Suppressor macrophage treated with lipopolysaccharide for 4 hours (primary cell): ENCODE measurements around the gene NFIA.

Experiments used
- DNase-seq: peaks from one replicate; pipeline ENCODE4 v3.0.0-alpha.2; 2020

NFIA gene

DNA sequence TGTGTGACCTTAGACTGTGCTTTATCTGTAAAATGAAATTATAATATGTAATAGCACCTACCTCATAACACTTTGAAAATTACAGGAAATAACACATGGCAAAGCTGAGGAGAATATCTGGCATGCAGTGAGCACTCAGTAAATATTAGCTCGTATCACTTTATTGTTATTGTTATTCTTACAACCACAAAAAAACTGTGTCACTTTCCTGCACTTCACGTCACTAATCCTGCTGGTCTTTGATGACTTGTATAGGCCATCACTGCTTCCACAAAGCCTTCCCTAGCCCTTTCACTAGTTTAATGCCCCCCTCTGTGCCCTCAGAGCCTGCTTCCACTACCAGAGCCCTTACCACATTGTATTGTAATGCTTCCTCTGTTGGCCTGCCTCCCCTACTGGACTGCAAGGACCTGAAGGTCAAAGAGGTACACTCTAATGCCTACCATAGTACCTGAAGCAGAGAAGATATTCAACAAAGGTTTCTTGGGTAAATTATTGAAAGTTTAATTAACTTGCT is 231.6 kb downstream of the NFIA start:
- DNase-seq, result no peak

DNA sequence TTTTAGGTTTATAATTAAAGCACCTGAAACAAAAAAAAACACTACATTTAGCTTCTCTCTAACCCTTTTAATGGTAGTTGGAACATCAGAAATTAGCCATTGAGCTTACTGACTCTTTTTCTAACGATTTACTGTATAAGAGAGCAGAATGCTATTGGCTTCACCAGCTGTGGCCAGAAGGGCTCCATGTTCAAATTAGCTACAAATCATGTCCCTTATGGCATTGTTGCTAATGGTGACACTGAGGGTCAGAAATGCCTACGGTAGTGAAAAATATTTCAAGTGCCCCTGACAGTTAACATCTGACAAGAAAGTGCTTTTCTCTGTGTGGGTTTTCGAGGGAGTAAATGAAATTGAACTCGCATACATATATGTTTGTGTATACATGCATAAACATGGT is 232.7 kb downstream of the NFIA start:
- DNase-seq, result no peak

DNA sequence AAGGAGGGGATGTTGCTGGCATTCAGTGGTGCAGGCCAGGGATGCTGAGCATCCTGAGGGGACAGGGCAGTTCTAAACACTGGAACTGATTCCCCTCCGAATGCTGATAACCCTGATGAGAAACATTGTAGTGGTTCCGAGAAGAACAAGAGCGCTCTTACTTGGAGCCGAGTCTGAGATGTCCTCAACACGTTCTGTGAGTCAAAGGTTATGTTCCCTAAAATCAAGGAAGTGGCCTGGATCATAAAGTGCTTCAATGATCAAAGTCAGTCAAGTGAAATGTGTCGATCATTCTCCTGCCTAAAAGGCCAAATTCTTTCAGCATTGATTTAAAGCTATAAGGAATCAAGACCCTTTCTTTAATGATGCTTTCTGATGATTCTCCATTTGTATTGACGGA is 234.1 kb downstream of the NFIA start:
- DNase-seq, result peak; percentile 13

DNA sequence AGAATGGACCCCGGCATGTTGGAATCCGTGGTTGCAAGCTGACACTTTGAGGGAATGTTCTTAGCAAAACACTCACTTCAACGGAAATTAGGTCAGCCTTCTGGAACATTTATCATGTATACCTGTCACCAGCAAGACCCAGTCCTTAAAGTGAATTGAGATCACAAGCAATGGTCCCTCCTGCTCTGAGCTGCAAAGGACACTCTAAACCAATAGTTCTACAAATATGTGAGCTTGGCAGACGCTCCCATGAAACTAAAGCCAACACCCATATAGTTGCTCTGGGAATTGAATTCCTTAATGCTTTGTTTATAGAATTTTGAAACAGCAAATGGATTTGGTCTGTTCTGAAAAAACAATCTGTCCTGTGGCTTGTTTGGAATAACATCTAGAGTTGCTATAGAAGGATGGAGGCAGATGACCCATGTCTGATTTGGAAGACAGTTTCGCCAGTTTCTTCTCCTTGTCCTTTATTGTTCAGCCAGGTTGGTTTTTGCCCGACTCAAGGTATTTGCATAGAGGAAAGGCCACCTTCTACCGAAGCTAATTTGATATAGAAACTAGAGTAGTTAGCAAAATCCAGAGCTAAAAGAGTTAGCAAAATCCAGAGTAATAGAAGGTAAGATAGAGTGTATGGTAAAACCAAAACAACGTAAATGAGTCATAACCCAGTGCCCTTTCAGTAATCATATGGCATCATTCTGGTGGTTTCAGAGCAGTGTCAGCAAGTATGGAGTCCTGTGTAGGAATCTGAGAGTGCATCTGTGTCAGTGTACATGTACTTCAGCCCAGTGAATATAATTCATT is 236.2 kb downstream of the NFIA start:
- DNase-seq, result peak; percentile 36

DNA sequence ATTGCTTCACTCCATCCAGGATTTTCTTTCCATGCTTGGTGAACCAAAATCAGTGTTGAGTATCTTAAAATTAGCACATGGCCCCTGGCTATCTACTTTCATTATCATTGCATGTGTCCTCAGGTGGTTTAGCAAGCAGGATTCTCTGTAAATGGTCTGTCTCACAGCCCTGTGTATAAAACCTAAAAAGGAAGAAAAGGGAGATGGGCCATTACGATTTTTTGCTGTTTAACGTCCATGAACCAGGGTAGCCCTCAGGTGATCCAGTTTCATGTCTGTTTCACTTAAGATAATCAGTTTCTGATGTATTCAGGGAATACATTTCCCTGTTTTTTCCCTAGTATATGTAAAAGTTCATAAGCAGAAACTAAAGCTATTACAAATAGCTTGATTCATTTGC is 238.2 kb downstream of the NFIA start:
- no peak for DNase-seq

DNA sequence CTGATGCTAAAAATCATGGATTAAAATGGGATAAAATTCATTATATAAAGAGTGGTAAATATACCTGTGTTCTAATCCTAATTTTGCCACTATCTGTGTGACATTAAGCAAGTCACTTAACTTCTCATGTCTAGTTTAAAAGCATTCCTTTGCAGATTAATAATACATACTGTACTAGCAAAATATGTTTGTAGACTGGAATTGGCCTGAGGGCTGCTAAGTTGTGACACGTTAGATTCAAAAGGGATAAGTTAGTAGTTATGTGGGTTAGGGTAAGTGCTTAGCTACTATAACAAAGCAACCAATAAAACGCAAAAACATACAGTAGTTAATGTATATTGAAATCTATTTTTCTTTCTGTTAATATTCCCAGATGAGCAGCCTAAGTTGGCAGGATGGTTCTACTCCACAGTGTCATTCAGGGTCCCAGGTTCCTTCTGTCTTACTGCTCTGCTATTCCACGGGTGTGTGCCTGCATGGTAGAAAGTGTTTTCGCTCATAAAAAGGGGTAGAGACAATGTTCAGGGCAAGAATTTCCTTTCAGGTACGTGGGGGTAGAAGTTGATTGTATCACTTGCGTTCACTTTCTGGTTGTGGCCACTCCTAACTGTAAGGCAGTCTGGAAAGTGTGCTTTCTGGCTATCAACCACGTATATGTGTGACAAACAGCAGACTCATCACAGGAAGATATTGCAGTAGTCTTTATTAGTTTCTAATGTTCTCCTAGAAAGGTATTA is 239.8 kb downstream of the NFIA start:
- no peak for DNase-seq

DNA sequence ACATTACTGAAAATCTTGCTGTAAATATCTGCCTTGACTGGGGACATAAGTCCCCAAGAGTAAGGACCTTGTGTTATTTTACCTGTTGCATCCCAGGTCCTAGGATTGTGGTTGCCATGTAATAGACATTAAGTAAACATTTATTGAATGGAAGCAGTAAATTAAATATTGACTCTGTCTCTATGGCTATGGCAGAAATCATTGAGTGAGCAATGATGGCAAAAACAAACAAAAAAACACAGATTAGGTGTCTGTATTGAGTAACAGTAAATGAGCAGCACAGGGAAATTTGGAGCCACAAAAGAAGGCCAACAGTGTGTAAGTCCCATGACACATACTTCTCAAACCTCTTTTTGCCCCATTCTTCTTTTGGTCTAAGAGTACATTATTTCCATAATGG is 240.4 kb downstream of the NFIA start:
- DNase-seq, result no peak

DNA sequence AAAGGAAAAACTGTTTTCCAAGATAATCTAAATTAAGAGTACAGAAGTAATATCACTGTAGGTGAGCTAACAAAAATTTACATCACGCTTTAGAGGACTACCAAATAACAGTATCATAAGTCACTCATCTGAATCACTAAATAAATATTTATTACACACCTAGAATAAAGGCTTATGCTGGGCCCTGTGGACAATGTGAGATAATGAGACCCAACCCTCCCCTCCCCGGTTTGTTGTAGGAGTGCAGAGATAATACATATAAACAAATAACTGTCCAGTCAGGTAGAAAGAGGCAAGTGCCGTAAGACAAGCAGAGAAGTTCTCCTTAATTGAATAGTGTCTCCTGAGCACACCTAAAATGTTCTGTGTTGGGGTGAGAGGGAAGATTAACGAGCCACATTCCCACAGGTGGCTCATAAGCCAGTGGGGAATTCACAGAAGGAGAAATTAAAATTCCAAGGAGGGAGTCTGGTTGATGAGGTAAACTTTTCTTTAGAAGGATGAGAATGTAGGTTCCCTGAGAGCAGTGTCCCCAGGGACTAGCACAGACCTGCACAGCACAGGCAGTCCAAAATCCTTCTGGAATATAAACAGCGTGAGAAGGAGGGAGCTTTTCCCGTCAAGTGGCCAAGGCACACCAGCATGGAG is 241.4 kb downstream of the NFIA start:
- DNase-seq, result no peak

DNA sequence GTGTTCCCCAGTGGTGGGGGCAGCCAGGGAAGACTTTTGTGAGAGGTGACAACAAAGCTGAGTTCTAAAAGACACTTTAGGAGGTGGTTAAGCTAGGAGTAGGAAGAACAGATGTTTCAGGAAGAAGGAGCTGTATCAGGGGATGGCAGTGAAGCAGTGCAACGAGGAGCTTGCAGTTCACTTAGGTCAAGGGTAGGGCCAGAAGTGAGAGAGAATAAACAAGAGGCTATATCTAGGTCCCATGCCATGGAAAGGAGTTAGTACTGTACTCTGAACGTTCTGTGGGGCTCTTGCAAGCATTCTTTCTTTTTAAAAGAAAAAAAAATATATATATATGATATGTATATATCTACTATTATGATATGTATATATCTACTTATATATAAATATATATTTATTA is 244.4 kb downstream of the NFIA start:
- DNase-seq, result no peak

DNA sequence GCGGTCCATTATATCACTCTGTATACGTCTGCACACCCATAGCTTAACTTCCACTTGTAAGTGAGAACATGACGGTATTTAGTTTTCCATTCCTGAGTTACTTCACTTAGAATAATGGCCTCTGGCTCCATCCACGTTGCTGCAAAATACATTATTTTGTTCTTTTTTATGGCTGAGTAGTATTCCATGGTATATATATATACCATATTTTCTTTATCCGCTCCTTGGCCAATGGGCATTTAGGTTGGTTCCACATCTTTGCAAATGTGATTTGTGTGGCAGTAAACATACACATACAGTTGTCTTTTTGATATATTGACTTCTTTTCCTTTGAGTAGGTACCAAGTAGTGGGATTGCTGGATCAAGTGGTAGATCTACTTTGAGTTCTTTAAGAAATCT is 245.1 kb downstream of the NFIA start:
- no peak for DNase-seq

DNA sequence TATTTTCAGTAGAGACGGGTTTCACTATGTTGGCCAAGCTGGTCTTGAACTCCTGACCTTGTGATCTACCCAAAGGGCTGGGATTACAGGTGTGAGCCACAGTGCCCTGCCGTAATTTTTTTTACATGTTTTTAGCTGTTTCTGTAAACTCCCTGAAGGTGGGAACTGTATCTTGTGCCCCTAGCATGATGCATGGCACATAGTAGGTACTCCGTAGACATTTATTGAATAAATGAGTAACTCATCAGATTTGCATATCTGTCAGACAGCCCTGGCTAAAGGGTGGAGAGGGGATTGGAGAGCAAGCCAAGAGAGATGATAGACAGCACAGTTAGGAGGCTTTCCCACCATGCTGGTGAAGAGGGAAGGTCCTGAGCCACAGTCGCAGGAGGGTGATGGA is 247.2 kb downstream of the NFIA start:
- no peak for DNase-seq

DNA sequence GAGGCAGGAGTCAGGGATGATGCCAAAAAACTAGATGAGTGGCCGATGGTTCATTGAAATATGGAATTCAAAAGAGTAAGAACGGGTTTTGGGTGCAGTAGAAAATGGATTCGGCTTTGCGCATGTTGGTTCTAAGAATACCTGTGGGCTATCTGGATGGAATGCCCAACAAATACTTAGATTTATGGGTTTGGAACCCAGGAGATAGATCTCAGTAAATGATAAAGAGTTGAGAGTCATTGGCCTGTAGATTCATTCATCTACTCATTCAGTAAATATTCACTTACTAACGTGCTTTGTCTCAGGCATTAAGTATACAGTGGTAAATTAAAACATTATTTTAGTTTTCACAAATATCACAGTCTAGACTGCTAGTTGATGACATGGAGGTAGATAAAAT is 247.7 kb downstream of the NFIA start:
- no peak for DNase-seq

DNA sequence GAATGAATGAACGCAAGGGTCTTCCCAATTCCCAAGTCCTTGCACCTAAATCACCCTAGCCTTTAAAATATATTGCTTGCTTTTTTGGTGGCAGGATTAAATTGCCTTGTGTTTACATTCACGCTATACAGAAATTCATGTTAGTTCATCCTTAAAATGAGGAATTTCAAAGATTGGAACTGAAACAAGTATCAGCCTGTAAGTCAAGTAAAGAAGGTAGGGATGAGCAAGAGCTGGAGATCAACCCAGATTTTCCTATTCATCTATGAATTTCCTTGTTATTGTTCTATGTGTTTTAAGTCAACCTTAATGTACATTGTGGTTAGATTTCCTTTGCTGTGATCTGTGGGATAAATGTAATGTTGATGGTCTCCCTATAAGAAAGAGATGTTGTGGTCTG is 248.2 kb downstream of the NFIA start:
- no peak for DNase-seq

DNA sequence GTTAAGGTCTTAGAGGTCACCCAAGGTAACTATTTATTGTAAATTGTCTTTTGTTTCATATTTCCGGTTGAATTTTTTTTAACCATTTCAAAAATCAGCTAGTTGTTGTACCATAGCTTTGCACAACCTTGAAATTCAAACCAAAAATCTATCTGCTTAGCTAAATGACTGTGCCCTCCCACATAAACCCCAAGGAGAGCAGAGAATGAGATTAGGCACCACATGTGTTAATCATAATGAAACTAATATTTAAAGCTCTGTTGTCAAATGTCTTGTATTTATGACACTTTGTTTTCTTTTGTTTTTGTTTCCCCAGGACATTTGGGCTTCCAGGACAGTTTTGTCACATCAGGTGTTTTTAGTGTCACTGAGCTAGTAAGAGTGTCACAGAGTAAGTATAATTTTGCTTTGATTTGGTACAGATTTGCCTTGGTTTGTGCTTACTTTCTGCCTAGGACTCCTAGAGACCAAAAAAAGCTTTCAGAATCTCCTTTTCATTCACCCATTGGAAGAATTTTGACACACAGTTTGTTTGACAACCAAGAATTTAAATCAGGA is 249.9 kb downstream of the NFIA start:
- peak; percentile 7 for DNase-seq

DNA sequence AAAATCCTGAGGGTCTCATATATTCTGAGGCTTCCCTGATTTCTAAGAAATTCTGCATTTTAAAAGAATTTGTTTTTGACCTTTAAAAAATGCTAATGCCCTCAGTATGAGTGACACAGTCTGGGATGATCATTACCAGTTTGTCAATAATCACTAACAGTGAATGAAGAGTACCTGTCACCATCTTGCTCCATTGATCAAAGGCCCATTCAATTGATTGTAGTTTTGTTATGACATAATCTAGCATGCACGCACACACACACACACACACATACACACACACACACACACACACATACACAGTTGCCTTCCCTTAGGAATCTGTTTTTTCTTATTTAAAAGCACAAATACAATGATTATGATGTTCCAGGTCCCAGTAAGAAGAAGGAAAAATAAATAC is 250.4 kb downstream of the NFIA start:
- no peak for DNase-seq

DNA sequence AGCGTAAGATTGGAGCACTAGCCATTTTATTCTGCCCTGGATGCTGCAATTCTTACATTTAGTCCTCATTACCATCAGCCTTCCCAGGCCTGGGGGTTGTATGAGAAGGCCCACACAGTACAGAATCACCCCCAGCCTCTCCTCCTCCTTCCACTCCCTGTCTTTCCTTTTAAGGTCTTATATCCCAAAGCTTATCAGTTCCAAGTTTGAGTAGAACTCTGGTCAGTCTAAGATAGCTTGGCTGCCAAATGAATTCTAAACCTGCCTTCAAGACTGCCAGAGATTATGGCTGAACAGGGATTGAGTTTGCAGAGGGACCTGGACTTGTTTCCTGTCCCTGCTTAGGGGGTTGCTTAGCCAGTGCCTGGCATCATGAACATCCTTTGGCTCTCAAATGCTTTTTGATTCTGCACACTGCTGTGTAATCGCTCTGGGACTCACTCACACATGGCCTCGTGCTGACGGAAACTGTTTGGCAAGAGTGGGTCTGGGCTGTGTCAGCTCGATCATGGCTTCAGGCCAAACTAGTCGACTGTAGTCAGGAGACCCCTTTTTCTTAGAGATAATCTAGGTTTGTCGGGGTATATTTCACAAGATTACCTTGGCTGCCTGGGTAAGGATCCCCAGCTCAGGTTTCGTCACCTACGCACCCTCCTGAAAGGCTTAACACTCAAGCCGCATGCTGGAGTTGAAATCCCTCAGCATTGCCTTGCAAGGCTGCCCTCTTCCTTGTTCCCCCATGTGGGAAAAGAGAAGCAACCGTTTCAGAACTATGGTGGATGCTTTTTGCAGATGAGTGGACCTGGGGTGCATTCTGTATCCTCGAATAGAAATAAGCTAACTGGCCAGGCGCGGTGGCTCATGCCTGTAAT is 252.6 kb downstream of the NFIA start:
- DNase-seq, result no peak

DNA sequence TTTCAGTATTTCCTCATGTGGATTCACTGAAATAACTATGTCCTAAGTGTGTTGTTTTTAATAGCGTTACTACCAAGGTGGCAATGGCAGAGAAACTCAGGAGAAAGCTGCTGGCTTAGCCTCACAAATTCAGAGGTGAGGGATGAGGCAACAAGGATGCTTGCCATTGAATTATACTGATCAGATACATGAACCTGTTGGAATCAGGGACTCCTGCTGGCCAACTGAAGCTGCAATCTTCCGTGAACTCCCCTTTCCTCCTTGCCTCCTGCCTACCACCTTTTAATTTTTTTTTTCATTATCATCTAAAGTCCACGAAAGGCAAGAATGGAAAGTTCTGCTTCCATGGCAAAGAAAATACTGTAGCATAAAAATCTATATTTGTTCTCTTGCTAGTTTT is 254.7 kb downstream of the NFIA start:
- DNase-seq, result no peak

DNA sequence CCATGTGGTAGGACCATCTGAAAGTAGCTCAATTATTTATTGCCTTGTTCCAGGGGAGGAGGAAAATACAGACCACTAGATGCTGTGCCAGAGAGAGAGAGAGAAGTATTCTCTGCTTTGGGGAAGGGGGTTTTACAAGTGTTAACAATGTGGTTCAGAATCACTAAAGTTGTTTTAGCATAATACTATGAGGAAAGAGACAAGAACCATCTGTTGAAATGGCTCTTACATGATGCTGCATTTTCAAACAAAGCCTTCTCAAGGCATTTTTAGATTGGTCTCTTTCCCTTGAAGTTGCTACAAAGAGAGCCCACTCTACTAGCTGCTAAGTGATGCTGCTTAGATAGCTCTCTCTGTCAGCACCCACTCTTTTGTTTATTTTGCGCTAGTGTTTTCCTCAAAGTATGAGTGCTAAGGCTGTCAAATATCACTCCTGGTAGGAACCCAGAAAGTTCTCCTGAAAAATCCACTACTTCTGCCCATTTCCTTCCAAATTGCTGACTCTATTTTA is 255.1 kb downstream of the NFIA start:
- DNase-seq, result no peak

DNA sequence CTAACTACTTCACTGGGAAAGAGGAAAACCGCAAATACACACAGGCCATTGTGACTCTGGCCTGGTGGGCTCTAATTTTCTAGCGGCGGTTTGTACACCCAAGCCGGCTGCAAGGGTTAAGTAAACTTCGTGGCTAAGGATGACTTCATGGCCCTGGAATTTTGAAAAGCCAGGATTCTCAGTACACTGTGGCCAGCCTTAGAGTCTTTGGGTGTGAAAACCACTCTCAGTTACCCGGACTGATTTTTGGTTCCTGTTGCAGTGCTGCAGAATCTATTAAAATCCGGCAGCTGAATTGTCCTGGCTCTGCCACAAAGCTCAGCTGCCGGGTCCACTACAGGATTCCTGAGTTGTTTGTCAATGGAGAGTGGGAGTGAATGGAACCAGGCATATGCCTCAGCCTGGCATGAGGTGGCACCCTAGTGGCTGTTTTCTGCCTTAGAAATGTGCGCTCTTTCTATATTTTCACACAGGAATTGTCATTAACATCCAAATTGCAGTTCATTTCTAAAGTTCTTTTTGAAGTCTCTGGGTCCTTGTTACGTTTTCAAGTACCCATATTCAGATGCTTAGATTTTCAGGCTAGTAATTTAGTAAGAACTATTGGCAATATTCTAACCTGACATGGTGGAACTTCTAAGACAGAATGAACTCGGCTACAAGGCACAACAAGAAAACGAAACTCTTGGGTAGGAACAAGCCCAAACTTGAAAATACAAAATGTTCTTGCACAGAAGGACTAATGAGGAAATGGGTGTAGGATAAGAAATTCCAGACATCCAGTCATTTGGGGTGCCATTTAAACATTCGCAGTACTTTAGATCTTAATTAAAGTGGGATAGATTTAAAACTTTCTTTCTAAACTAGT is 255.9 kb downstream of the NFIA start:
- peak; percentile 52 for DNase-seq

DNA sequence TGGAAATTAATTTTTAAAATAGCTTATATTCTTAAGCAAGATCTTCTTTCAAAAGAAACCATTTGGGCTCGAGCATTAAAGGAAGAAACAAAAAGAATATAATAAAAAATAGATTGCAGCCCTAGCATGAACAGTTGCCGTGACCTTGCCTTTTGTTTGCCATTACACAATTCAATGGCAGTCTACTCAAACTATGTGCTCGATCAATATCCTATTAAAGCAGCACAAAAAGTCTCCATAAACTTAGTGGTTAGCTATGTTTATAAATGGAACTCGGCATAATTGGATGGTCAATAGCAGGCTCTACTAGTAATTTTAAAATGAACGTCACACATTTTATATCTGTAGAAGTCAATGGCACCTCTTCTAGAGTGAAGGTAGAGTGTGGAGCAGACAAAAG is 256.5 kb downstream of the NFIA start:
- DNase-seq, result no peak

DNA sequence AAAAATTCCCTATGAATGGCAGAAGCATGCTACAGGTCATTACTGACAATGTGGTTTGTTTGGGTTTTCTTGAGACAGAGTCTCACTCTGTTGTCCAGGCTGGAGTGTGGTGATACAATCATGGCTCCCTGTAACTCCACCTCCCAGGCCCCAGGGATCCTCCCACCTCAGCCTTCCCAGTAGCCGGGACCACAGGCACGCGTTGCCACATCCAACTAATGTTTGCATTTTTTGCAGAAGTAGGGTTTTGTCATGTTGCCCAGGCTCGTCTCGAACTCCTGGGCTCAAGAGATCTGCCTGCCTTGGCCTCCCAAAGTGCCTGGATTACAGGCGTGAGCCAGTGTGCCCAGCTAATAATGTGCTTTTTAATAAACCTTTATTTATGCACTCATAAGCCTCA is 259.1 kb downstream of the NFIA start:
- peak; percentile 18 for DNase-seq
